ENCODE results near the gene EREG. TPM values are rescaled to one million over a fixed set of nuclear protein-coding genes. Genes with fewer than 3 reads are reported as not detected.

EREG gene
- total and polyA plus RNA-seq, 2 of the 8 experiments (the other 6 are each of a cell fraction or from before 2014, with no cell fraction given) = not detected

DNA sequence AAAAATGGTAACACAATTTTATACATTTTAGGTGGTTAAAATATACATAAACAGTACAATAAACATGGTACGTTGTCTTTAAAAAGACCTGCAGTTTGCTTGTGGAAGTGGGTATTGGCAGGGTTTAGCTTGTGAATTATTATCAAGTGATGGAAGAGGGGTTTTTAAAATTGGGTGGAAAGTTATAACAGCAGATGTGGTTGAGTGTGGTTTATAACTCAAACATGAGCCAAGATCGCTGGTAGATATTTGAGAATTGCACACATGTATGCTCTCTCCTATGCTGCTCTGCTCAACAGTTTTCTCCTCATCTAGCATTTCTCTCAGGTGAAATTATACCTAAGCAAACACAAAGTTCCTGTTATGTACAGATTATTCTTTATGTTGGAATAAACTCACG lies 42.6 kb upstream of the EREG start:
- Histone ChIP-seq H3K4ac (replicated peaks; ENCODE audit: insufficient read length, low read depth, low read length) (no peak overlapping the region), H2BK20ac (ENCODE audit: low read length) (no peak overlapping the region), H2BK5ac (ENCODE audit: low read depth, low read length) (no peak overlapping the region), H4K8ac (ENCODE audit: extremely low read depth, insufficient read depth, low read length) (no peak overlapping the region), H4K91ac (replicated peaks; ENCODE audit: insufficient read length, low read length) (no peak overlapping the region), H3K36me3 (ENCODE audit: control insufficient read depth in 2 of 4, insufficient read depth in 4 of 4, low read length in 3 of 4) (no peaks in the 10 kb centered on the region), H3K4me1 (replicated peaks in 1 of 4; ENCODE audit: control insufficient read depth in 3 of 4, insufficient read depth in 4 of 4, low read length in 3 of 4) (peaks cover 0 to 7% (median under 1%) of the 10 kb centered on the region in 4 experiments; a peak in 2 of 7 replicates), H3K18ac (ENCODE audit: extremely low read depth, low read length) (no peak overlapping the region), H2BK12ac (ENCODE audit: low read depth, low read length) (no peak overlapping the region), H3K9ac (replicated peaks in 1 of 4; ENCODE audit: extremely low read depth in 1 of 4, low read depth in 3 of 4, low read length in 3 of 4) (no peak overlapping the region), H3K14ac (ENCODE audit: insufficient read length) (no peak overlapping the region), H3K56ac (replicated peaks; ENCODE audit: insufficient read length, low read depth, low read length) (no peak overlapping the region), H2AFZ (ENCODE audit: low read length) (no peak overlapping the region), H3K4me3 (ENCODE audit: extremely low read depth in 1 of 4, insufficient read depth in 2 of 4, low read depth in 3 of 4, low read length in 4 of 4) (no peak overlapping the region), H3K79me2 (ENCODE audit: control insufficient read depth in 1 of 2, insufficient read depth in 2 of 2, low read length in 2 of 2) (no peaks in the 10 kb centered on the region), H3K27ac (ENCODE audit: low read depth, low read length) (no peak overlapping the region), H4K20me1 (replicated peaks in 1 of 2; ENCODE audit: control insufficient read depth in 1 of 2, insufficient read depth in 2 of 2, low read length in 2 of 2) (no peaks in the 10 kb centered on the region), H3K9me3 (ENCODE audit: insufficient read depth in 2 of 2, low read depth in 1 of 2, low read length in 1 of 2) (no peaks in the 10 kb centered on the region), H3K79me1 (ENCODE audit: low read depth, low read length) (no peaks in the 10 kb centered on the region), H3K27me3 (replicated peaks in 1 of 4; ENCODE audit: control insufficient read depth in 3 of 4, extremely low read depth in 1 of 4, insufficient read depth in 3 of 4, low read length in 3 of 4) (no peaks in the 10 kb centered on the region), H3K23me2 (ENCODE audit: low read depth, low read length) (no peaks in the 10 kb centered on the region), H2AK5ac (ENCODE audit: low read depth, low read length) (no peak overlapping the region), H3K4me2 (ENCODE audit: insufficient read depth in 1 of 2, low read depth in 2 of 2, low read length in 2 of 2) (no peak overlapping the region), H4K5ac (ENCODE audit: insufficient read length, low read depth, low read length) (no peak overlapping the region), H3K23ac (ENCODE audit: insufficient read length) (no peak overlapping the region), H2BK120ac (replicated peaks; ENCODE audit: low read depth, low read length) (no peak overlapping the region), H2BK15ac (ENCODE audit: low read length) (no peak overlapping the region)
- POLR2A ChIA-PET (ENCODE audit: partially characterized antibody) = no interaction called here
- FAIRE-seq (peak; percentile 13), DNase-seq (ENCODE audit: low read depth in 1 of 2, low spot score in 2 of 2) (no peak)
- TF ChIP-seq SRF (IDR thresholded peaks at IDR 0.05; ENCODE audit: low read depth, low read length) (no peak), SIRT6 (IDR thresholded peaks at IDR 0.05; ENCODE audit: low read length) (no peak), TAF1 (IDR thresholded peaks at IDR 0.05; ENCODE audit: low read depth, low read length) (no peak), GTF2F1 (IDR thresholded peaks at IDR 0.05; ENCODE audit: borderline replicate concordance, low read depth, low read length) (no peak), SP2 (IDR thresholded peaks at IDR 0.05; ENCODE audit: low read length) (no peak), RXRA (IDR thresholded peaks at IDR 0.05; ENCODE audit: insufficient read depth, low read depth, low read length) (no peak), FOSL1 (IDR thresholded peaks at IDR 0.05; ENCODE audit: insufficient read depth, low read depth, low read length) (no peak), KDM4A (IDR thresholded peaks at IDR 0.05; ENCODE audit: low read depth, low read length, severe bottlenecking) (no peak), ATF2 (IDR thresholded peaks at IDR 0.05; ENCODE audit: low read length) (no peak), TCF12 (IDR thresholded peaks at IDR 0.05; ENCODE audit: low read depth, low read length) (no peak), POU5F1 (IDR thresholded peaks at IDR 0.05; ENCODE audit: low read depth, low read length) (no peak), CTBP2 (IDR thresholded peaks at IDR 0.05; ENCODE audit: borderline replicate concordance, insufficient read depth, insufficient read length, low read length) (no peak), CREB1 (IDR thresholded peaks at IDR 0.05) (no peak)
- 86% methylated on average over 3 of the region's 3 CpGs; no CpG with 5 or more reads in 1 of the 2 experiments for WGBS, 2 experiments (ENCODE audit: extremely low coverage in 1 of 2, insufficient coverage in 1 of 2, insufficient read length in 1 of 2, insufficient replicate concordance in 2 of 2, low coverage in 1 of 2, low lambda C conversion rate in 2 of 2, missing lambda C conversion rate in 1 of 2)
- CTCF ChIA-PET (ENCODE audit: partially characterized antibody) = interaction anchor here (0.8 to 5.2 kb wide), 6 partner anchors 48 to 354 kb away, joined by 3 to 42 read pairs (median 12); no protein-coding TSS in a partner anchor
